Ascending aorta (tissue), 2 donors: ENCODE data around the gene PIF1. TPM values are rescaled to one million over a fixed set of nuclear protein-coding genes. Genes with fewer than 3 reads are reported as not detected.

ENCODE experiments used
- DNase-seq, 2 donors: peaks; one replicate each; pipeline ENCODE4 v3.0.0-alpha.2; 2019; ENCODE audit warnings: low spot score in 2 of 2
- H3K27ac ChIP-seq, 2 donors: fragments of 200-600 bp; sonication (generic); one replicate each; pipeline ENCODE4 v1.5.1; 2016 to 2017; ENCODE audit warnings: mild to moderate bottlenecking in 1 of 2
- H3K27me3 ChIP-seq: fragments of 200-600 bp; sonication (generic); one replicate; pipeline ENCODE4 v1.5.1; 2017
- H3K36me3 ChIP-seq, 2 donors: fragments of 200-600 bp; sonication (generic); one replicate each; pipeline ENCODE4 v1.5.1; 2016
- H3K4me1 ChIP-seq, 2 donors: fragments of 200-600 bp; sonication (generic); one replicate each; pipeline ENCODE4 v1.5.1; 2016 to 2017; ENCODE audit warnings: mild to moderate bottlenecking in 1 of 2
- H3K4me3 ChIP-seq, 2 donors: fragments of 200-600 bp; sonication (generic); one replicate each; pipeline ENCODE4 v1.5.1; 2016 to 2017; ENCODE audit warnings: mild to moderate bottlenecking in 1 of 2
- H3K9me3 ChIP-seq, 2 donors: fragments of 200-600 bp; sonication (generic); one replicate each; pipeline ENCODE4 v1.5.1; 2016
- CTCF ChIP-seq, 3 experiments: fragments of 200-600 bp in 2 of 3; fragments of 450-650 bp in 1 of 3; sonication (generic) in 2 of 3; IDR thresholded peaks; one replicate each; pipeline ENCODE4 v1.5.1; 2016 to 2019; ENCODE audit warnings: antibody characterized with exemption in 3 of 3, mild to moderate bottlenecking in 1 of 3, moderate library complexity in 1 of 3
- intact Hi-C: fragments of 100-400 bp; cut with DNase I; formaldehyde crosslinking; loops from one replicate; pipeline ENCODE4 v1.15.1; 2023
- total RNA-seq: library from RNA; depleted of rRNA; stranded (reverse); fragments of >200 nt; gene quantifications from one replicate; pipeline ENCODE4 v1.1.0, GENCODE V29; 2016

PIF1 gene
- total RNA-seq, 1 donor from 2014 or later, result not detected

GRCh38 chr15:64792282-64792681, 33.2 kb downstream of the PIF1 start:
- no peak for TF ChIP-seq CTCF (IDR thresholded peaks at IDR 0.05)
- Histone ChIP-seq H3K27ac (no peak overlapping the region), H3K27me3 (no peaks in the 10 kb centered on the region), H3K4me3 (no peak overlapping the region), H3K36me3 (no peaks in the 10 kb centered on the region), H3K4me1 (no peaks in the 10 kb centered on the region), H3K9me3 (no peaks in the 10 kb centered on the region)
- intact Hi-C loops, result no loop called here
- no peak for DNase-seq

GRCh38 chr15:64791401-64791800, 34.0 kb downstream of the PIF1 start:
- intact Hi-C loops, result no loop called here
- Histone ChIP-seq H3K4me1 (no peaks in the 10 kb centered on the region), H3K9me3 (no peaks in the 10 kb centered on the region), H3K36me3 (no peaks in the 10 kb centered on the region), H3K27ac (no peak overlapping the region), H3K27me3 (no peaks in the 10 kb centered on the region), H3K4me3 (no peak overlapping the region)
- TF ChIP-seq CTCF (IDR thresholded peaks at IDR 0.05), result no peak
- DNase-seq, result no peak

- H3K4me1 ChIP-seq, result no peaks in the 10 kb centered on the region
- no peaks in the 10 kb centered on the region for H3K9me3 ChIP-seq
- H3K27ac ChIP-seq, result no peak overlapping the region
- H3K4me3 ChIP-seq, result no peak overlapping the region
- no peak for DNase-seq
- no peak for TF ChIP-seq CTCF (IDR thresholded peaks at IDR 0.05)
- no peaks in the 10 kb centered on the region for H3K36me3 ChIP-seq
- intact Hi-C loops, result no loop called here
- H3K27me3 ChIP-seq, result no peaks in the 10 kb centered on the region
Measured at GRCh38 chr15:64783796-64784195, 41.7 kb downstream of the PIF1 start.

- Histone ChIP-seq H3K27ac (no peak overlapping the region), H3K36me3 (no peaks in the 10 kb centered on the region), H3K4me1 (no peaks in the 10 kb centered on the region), H3K9me3 (no peaks in the 10 kb centered on the region), H3K27me3 (no peaks in the 10 kb centered on the region), H3K4me3 (no peak overlapping the region)
- TF ChIP-seq CTCF (IDR thresholded peaks at IDR 0.05), result no peak
- intact Hi-C loops, result no loop called here
- no peak for DNase-seq
Measured at GRCh38 chr15:64782751-64783150, 42.7 kb downstream of the PIF1 start.

- TF ChIP-seq CTCF (IDR thresholded peaks at IDR 0.05), result no peak
- Histone ChIP-seq H3K27me3 (no peaks in the 10 kb centered on the region), H3K27ac (no peak overlapping the region), H3K9me3 (no peaks in the 10 kb centered on the region), H3K36me3 (no peaks in the 10 kb centered on the region), H3K4me1 (peaks cover 0 to under 1% of the 10 kb centered on the region in 2 donors), H3K4me3 (no peak overlapping the region)
- intact Hi-C loops, result no loop called here
- no peak for DNase-seq
Measured at GRCh38 chr15:64781299-64781698, 44.1 kb downstream of the PIF1 start.

GRCh38 chr15:64780600-64781156, 44.8 kb downstream of the PIF1 start:
- Histone ChIP-seq H3K9me3 (no peaks in the 10 kb centered on the region), H3K4me1 (peaks cover 3 to 6% of the 10 kb centered on the region in 2 donors), H3K27me3 (no peaks in the 10 kb centered on the region), H3K36me3 (no peaks in the 10 kb centered on the region), H3K27ac (no peak overlapping the region), H3K4me3 (no peak overlapping the region)
- TF ChIP-seq CTCF (IDR thresholded peaks at IDR 0.05), result no peak
- no peak for DNase-seq
- intact Hi-C loops, result no loop called here
